HepG2 (cell line): ENCODE data around the gene SGIP1. TPM values are rescaled to one million over a fixed set of nuclear protein-coding genes. Genes with fewer than 3 reads are reported as not detected.

Experiments
- BRD4 ChIP-seq: sonication (generic); formaldehyde crosslinking; IDR thresholded peaks from 2 replicates; pipeline ENCODE4 v1.4.0; 2020; ENCODE audit warnings: missing genetic modification reagents
- E2F1 ChIP-seq: sonication (generic); formaldehyde crosslinking; IDR thresholded peaks from 2 replicates; pipeline ENCODE4 v1.5.0; 2020; ENCODE audit warnings: missing genetic modification reagents
- HNF1B ChIP-seq: sonication (generic); formaldehyde crosslinking; IDR thresholded peaks from 2 replicates; pipeline ENCODE4 v1.5.1; 2020; ENCODE audit warnings: mild to moderate bottlenecking, moderate library complexity, missing genetic modification reagents
- MXD1 ChIP-seq: sonication (generic); formaldehyde crosslinking; IDR thresholded peaks from 2 replicates; pipeline ENCODE4 v1.4.0; 2020; ENCODE audit warnings: mild to moderate bottlenecking, missing genetic modification reagents
- STAT5B ChIP-seq: sonication (generic); formaldehyde crosslinking; IDR thresholded peaks from 2 replicates; pipeline ENCODE4 v1.4.0; 2020; ENCODE audit warnings: missing genetic modification reagents
- ZFP41 ChIP-seq: sonication (generic); formaldehyde crosslinking; IDR thresholded peaks from 2 replicates; pipeline ENCODE4 v1.4.0; 2020; ENCODE audit warnings: mild to moderate bottlenecking, missing genetic modification reagents, borderline replicate concordance
- ZMYM2 ChIP-seq: sonication (generic); formaldehyde crosslinking; IDR thresholded peaks from 2 replicates; pipeline ENCODE4 v1.8.0; 2022; ENCODE audit warnings: mild to moderate bottlenecking, missing genetic modification reagents
- ZNF318 ChIP-seq: sonication (generic); formaldehyde crosslinking; IDR thresholded peaks from 2 replicates; pipeline ENCODE4 v1.4.0; 2020; ENCODE audit warnings: mild to moderate bottlenecking, missing genetic modification reagents
- ZNF326 ChIP-seq: sonication (generic); formaldehyde crosslinking; IDR thresholded peaks from 2 replicates; pipeline ENCODE4 v1.4.0; 2020; ENCODE audit warnings: missing genetic modification reagents, borderline replicate concordance
- polyA plus RNA-seq, 8 experiments: library from polyadenylated mRNA; depleted of rRNA in 3 of 8; stranded (reverse) in 7 of 8; unstranded in 1 of 8; fragments of >200 nt; fragmentation: Illumina TruSeq in 4 of 8; extraction: Trizol in 4 of 8; gene quantifications; 2 replicates each; pipeline versions ENCODE4 v1.2.1 to v1.2.3, GENCODE V29; 2011 to 2016; ENCODE audit warnings: low read depth in 4 of 8, missing spikeins in 1 of 8, mixed read lengths in 1 of 8; ENCODE audit not compliant: insufficient read depth in 1 of 8
- total RNA-seq, 5 experiments: library from RNA; depleted of rRNA; stranded (reverse); fragments of >200 nt; fragmentation: Illumina TruSeq; extraction: Trizol; gene quantifications; 2 replicates each; pipeline ENCODE4 v1.2.3, GENCODE V29; 2016; ENCODE audit warnings: low read depth in 1 of 5

SGIP1 gene
- total and polyA plus RNA-seq, 2 of the 13 experiments (the other 11 are each of a cell fraction or from before 2014, with no cell fraction given): not detected

GRCh38 chr1:66542314-66542713 is 8.4 kb downstream of the SGIP1 start (continued):
- TF ChIP-seq HNF1B (CRISPR knock-in tag): no peak
- no peak for TF ChIP-seq ZNF318 (CRISPR knock-in tag)
- no peak for TF ChIP-seq ZFP41 (CRISPR knock-in tag)
- TF ChIP-seq E2F1 (CRISPR knock-in tag): no peak
- TF ChIP-seq BRD4 (CRISPR knock-in tag): no peak
- TF ChIP-seq ZNF326 (CRISPR knock-in tag): no peak
- TF ChIP-seq MXD1 (CRISPR knock-in tag): no peak
- no peak for TF ChIP-seq ZMYM2 (CRISPR knock-in tag)
- TF ChIP-seq STAT5B (CRISPR knock-in tag): no peak
